ENCODE results near the gene SH3BP5L. TPM values are rescaled to one million over a fixed set of nuclear protein-coding genes. Genes with fewer than 3 reads are reported as not detected.
"Not testable (repeated sequence)": the region's sequence is repeated elsewhere in the genome, so short reads cannot be mapped to it uniquely, and the experiment has no call there.

SH3BP5L gene
- total RNA-seq, 6 donors from 2014 or later = 18.5 to 35.6 (median 22.5) TPM

DNA sequence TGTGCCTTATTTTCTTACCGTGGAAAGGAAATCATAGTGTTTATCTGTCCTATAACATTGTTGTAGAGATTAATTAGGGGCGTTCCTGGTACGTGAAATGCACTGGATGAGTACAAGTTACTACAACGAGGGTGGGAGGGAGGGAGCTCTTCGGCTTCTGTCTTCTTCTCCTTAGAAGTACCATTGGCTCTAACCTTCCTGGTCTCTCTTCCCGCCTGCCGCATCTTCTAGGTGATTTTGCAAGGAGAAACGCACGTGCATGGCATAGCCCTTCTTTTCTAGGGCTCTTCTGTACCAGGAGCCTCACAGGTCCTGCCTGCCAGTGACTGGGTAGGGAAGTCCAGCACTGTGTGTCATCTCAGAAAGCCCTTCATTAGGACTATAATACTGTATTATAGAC is 16.8 kb downstream of the SH3BP5L start:
- TF ChIP-seq EP300 (IDR thresholded peaks at IDR 0.05) (no peak), POLR2AphosphoS5 (IDR thresholded peaks at IDR 0.05) (no peak), POLR2A (IDR thresholded peaks at IDR 0.05) (no peak)
- TF ChIP-seq, protein P1, sequence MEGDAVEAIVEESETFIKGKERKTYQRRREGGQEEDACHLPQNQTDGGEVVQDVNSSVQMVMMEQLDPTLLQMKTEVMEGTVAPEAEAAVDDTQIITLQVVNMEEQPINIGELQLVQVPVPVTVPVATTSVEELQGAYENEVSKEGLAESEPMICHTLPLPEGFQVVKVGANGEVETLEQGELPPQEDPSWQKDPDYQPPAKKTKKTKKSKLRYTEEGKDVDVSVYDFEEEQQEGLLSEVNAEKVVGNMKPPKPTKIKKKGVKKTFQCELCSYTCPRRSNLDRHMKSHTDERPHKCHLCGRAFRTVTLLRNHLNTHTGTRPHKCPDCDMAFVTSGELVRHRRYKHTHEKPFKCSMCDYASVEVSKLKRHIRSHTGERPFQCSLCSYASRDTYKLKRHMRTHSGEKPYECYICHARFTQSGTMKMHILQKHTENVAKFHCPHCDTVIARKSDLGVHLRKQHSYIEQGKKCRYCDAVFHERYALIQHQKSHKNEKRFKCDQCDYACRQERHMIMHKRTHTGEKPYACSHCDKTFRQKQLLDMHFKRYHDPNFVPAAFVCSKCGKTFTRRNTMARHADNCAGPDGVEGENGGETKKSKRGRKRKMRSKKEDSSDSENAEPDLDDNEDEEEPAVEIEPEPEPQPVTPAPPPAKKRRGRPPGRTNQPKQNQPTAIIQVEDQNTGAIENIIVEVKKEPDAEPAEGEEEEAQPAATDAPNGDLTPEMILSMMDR (IDR thresholded peaks at IDR 0.05) = no peak
- 74 to 81% methylated on average over 9 of the region's 9 CpGs for WGBS, 2 donors

DNA sequence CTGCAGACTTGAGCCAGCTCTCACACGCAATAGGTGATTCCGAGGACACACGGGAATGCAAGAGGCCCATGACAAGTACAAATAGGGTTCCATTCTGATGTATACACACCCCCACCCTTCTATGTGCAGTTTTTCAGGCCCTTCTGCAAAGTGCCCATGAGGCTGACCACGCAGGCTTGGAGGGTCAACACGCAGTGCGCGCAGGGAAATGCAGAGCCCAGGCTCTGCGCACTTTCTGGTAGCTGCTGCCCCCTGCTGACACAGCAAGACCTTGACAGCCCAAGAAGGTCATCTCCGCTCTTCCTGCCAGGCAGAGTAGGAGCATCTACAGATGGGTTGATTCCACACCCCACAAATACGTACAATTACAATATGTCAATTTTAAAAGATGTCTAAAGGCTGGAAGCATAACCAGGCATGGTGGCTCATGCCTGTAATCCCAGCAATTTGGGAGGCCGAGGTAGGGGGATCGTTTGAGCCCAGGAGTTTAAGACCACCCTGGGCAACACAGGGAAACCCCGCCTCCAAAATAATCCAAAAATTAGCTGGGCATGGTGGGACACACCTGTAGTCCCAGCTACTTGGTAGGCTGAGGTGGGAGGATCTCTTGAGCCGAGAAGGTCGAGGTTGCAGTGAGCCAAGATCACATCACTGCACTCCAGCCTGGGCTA is 18.5 kb downstream of the SH3BP5L start:
- WGBS, 2 donors = 45 to 53% methylated on average over 15 of the region's 15 CpGs
- Histone ChIP-seq H3K4me3 (no peak overlapping the region), H3K36me3 (peaks cover 0 to 15% (median 9%) of the 10 kb centered on the region in 4 donors), H3K27me3 (no peaks in the 10 kb centered on the region), H3K27ac (no peak overlapping the region), H3K4me1 (peaks cover 17 to 38% (median 30%) of the 10 kb centered on the region in 4 donors), H3K9me3 (no peaks in the 10 kb centered on the region)
- ATAC-seq (ENCODE audit: low FRiP score in 2 of 2) (peak; percentile 64 to 83), DNase-seq (peak in 1 of 2 donors; percentile 65)
- no peak for TF ChIP-seq POLR2A (IDR thresholded peaks at IDR 0.05)
- TF ChIP-seq, protein P1 (IDR thresholded peaks at IDR 0.05) = peak; percentile 58 to 87 (median 68)

More for the DNA sequence above, 16.8 kb downstream of the SH3BP5L start:
- Histone ChIP-seq H3K4me3 (no peak overlapping the region), H3K27me3 (no peaks in the 10 kb centered on the region), H3K27ac (no peak overlapping the region), H3K4me1 (peaks cover 17 to 45% (median 30%) of the 10 kb centered on the region in 4 donors), H3K9me3 (no peaks in the 10 kb centered on the region), H3K36me3 (peaks cover 7 to 31% (median 25%) of the 10 kb centered on the region in 4 donors)
- DNase-seq = no peak
- no peak for ATAC-seq (ENCODE audit: low FRiP score in 2 of 2)

DNA sequence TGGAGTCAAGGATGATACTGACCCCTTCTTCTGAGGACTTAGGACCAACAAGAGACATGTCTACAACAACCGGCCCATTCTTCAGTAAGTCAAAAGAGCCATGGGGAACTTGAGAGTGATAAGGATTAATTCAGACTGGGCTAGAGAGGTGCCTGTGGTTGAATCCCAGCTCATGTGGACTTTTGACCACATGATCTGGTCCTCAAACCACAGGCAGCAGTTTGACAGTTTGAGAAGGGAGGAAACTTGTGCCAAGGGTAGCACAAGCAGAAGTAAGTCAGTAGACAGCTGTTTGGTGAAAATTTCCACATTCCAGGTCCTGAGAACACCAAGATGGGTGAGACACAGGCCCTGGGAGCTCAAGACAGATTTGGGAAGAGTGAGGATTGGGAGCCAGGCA is 19.8 kb downstream of the SH3BP5L start:
- H3K36me3 ChIP-seq = peaks cover 0 to 1% (median 0%) of the 10 kb centered on the region in 4 donors
- peak in 1 of 2 donors; percentile 45 for ATAC-seq (ENCODE audit: low FRiP score in 2 of 2)
- H3K4me3 ChIP-seq = no peak overlapping the region
- TF ChIP-seq, protein P1 (IDR thresholded peaks at IDR 0.05) = no peak
- TF ChIP-seq POLR2A (IDR thresholded peaks at IDR 0.05) (no peak), EP300 (IDR thresholded peaks at IDR 0.05) (no peak), POLR2AphosphoS5 (IDR thresholded peaks at IDR 0.05) (no peak)
- peak in 1 of 2 donors; percentile 47 for DNase-seq
- H3K9me3 ChIP-seq = no peaks in the 10 kb centered on the region
- peaks cover 15 to 34% (median 26%) of the 10 kb centered on the region in 4 donors for H3K4me1 ChIP-seq
- no peaks in the 10 kb centered on the region for H3K27me3 ChIP-seq
- WGBS, 2 donors = 42 to 73% methylated on average over 1 of the region's 1 CpG
- peak overlapping the region in 3 of 4 donors; percentile 51 to 64 (median 62) for H3K27ac ChIP-seq

DNA sequence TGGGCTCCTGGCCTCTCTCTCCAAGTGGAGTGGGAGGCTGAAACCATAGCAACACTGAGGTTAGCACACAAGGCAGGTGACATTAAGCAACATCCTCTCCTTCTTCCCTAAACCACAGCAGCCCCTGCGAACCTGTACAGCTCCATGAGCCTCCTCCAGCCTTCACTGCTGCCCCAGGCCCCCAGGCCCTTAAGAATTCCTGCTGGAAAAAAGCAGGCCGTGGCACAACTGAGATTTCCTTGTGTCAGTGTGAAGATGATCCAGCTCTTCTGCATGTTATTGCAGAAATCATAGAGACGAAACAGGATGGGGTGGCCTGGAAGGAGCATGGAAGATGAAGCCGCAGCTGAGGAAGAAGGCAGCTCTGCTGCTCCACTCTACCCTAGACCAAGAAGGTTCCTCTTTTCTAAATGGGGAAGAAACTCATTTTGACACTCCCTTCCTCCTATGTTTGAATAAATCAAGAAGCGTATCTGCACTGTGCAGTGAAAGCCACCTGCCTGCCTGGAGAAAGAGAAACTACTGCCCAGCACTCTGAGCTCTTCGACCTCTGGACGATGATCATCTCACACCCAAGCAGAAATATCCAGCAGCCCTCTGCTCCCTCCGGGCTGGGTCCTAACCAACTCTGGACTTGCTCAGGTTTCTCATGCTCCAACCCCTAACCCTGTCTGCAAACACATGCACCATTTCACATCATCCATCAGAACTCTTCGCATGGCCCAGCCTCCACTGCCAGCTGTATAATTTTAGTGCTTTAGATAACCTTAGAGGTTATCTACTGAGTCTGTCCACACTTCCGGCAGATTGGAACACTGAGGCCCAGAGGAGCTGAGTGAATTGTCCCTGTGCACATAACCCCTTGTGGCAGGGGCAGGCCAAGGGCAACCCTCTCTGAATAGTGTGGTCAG is 20.7 kb downstream of the SH3BP5L start:
- DNase-seq (peak in 1 of 2 donors; percentile 49), ATAC-seq (ENCODE audit: low FRiP score in 2 of 2) (peak; percentile 82 to 91)
- H3K4me1 ChIP-seq = peaks cover 8 to 26% (median 19%) of the 10 kb centered on the region in 4 donors
- no peaks in the 10 kb centered on the region for H3K36me3 ChIP-seq
- 46 to 59% methylated on average over 10 of the region's 10 CpGs for WGBS, 2 donors
- H3K27me3 ChIP-seq = no peaks in the 10 kb centered on the region
- H3K27ac ChIP-seq = peak overlapping the region in 3 of 4 donors; percentile 51 to 64 (median 62)
- H3K9me3 ChIP-seq = no peaks in the 10 kb centered on the region
- TF ChIP-seq POLR2A (IDR thresholded peaks at IDR 0.05) (no peak), EP300 (IDR thresholded peaks at IDR 0.05) (no peak)
- H3K4me3 ChIP-seq = peak overlapping the region in 1 of 4 donors; percentile 1

DNA sequence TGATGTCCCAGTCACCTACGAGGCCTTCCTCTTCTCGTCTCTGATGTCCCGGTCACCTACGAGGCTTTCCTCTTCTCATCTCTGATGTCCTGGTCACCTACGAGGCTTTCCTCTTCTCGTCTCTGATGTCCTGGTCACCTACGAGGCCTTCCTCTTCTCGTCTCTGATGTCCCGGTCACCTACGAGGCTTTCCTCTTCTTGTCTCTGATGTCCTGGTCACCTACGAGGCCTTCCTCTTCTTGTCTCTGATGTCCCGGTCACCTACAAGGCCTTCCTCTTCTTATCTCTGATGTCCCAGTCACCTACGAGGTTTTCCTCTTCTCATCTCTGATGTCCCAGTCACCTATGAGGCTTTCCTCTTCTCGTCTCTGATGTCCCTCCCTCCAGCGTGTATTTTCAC is 22.2 kb downstream of the SH3BP5L start:
- 80 to 81% methylated on average over 15 of the region's 15 CpGs for WGBS, 2 donors
- H3K9me3 ChIP-seq; H3K4me3 ChIP-seq; H3K27ac ChIP-seq; ATAC-seq (ENCODE audit: low FRiP score in 2 of 2); H3K27me3 ChIP-seq; DNase-seq; H3K36me3 ChIP-seq: not testable (repeated sequence)
- H3K4me1 ChIP-seq = peaks cover 8 to 25% (median 18%) of the 10 kb centered on the region in 4 donors
